Measurements from ENCODE around the gene CYTIP. TPM values are rescaled to one million over a fixed set of nuclear protein-coding genes. Genes with fewer than 3 reads are reported as not detected.
"Not testable (repeated sequence)": the region's sequence is repeated elsewhere in the genome, so short reads cannot be mapped to it uniquely, and the experiment has no call there.

Gene CYTIP
- total RNA-seq, 1 donor from 2014 or later = 0.54 TPM

GRCh38 chr2:157414050-157414449 lies 29.8 kb downstream of the CYTIP start:
- Histone ChIP-seq H3F3A (ENCODE audit: low read depth) (no peaks in the 10 kb centered on the region), H3K79me2 (ENCODE audit: low read depth) (no peaks in the 10 kb centered on the region), H3K4me2 (no peak overlapping the region), H3K9ac (no peak overlapping the region), H3K9me3 (ENCODE audit: low read depth) (no peaks in the 10 kb centered on the region), H3K4me3 (no peak overlapping the region), H3K4me1 (no peaks in the 10 kb centered on the region), H3K36me3 (no peaks in the 10 kb centered on the region), H2AFZ (replicated peaks) (no peak overlapping the region), H3K27ac (no peak overlapping the region), H4K20me1 (ENCODE audit: low read depth) (no peaks in the 10 kb centered on the region), H3K27me3 (no peaks in the 10 kb centered on the region)
- Mint-ChIP-seq H3K4me3 (no peak overlapping the region), H3K27ac (no peak overlapping the region), H3K27me3 (ENCODE audit: insufficient read depth, low read depth) (no peaks in the 10 kb centered on the region), H3K4me1 (no peaks in the 10 kb centered on the region), H3K36me3 (no peaks in the 10 kb centered on the region), H3K9me3 (no peaks in the 10 kb centered on the region)
- no peak for DNase-seq (ENCODE audit: low spot score)
- TF ChIP-seq CTCF (IDR thresholded peaks at IDR 0.05) (no peak), EZH2 (IDR thresholded peaks at IDR 0.05) (no peak), EZH2phosphoT487 (IDR thresholded peaks at IDR 0.05) (no peak)

- DNase-seq (ENCODE audit: low spot score) = no peak
- no peaks in the 10 kb centered on the region for H4K20me1 ChIP-seq (ENCODE audit: low read depth)
- no peaks in the 10 kb centered on the region for H3K4me1 Mint-ChIP-seq
- H3K4me3 Mint-ChIP-seq = no peak overlapping the region
- no peak overlapping the region for H3K4me2 ChIP-seq
- H3K79me2 ChIP-seq (ENCODE audit: low read depth) = no peaks in the 10 kb centered on the region
- no peaks in the 10 kb centered on the region for H3K4me1 ChIP-seq
- H2AFZ ChIP-seq (replicated peaks) = no peak overlapping the region
- no peak overlapping the region for H3K27ac Mint-ChIP-seq
- no peaks in the 10 kb centered on the region for H3K27me3 ChIP-seq
- no peaks in the 10 kb centered on the region for H3K9me3 Mint-ChIP-seq
- no peaks in the 10 kb centered on the region for H3K9me3 ChIP-seq (ENCODE audit: low read depth)
- TF ChIP-seq EZH2 (IDR thresholded peaks at IDR 0.05) (no peak), EZH2phosphoT487 (IDR thresholded peaks at IDR 0.05) (no peak), CTCF (IDR thresholded peaks at IDR 0.05) (no peak)
- no peaks in the 10 kb centered on the region for H3F3A ChIP-seq (ENCODE audit: low read depth)
- no peak overlapping the region for H3K4me3 ChIP-seq
- no peak overlapping the region for H3K9ac ChIP-seq
- H3K27ac ChIP-seq = no peak overlapping the region
- no peaks in the 10 kb centered on the region for H3K36me3 Mint-ChIP-seq
- no peaks in the 10 kb centered on the region for H3K36me3 ChIP-seq
- H3K27me3 Mint-ChIP-seq (ENCODE audit: insufficient read depth, low read depth) = no peaks in the 10 kb centered on the region
Measured at GRCh38 chr2:157413326-157414035, 30.4 kb downstream of the CYTIP start.

- no peak overlapping the region for H3K4me3 ChIP-seq
- H2AFZ ChIP-seq (replicated peaks) = no peak overlapping the region
- H3F3A ChIP-seq (ENCODE audit: low read depth) = no peaks in the 10 kb centered on the region
- Mint-ChIP-seq H3K27me3 (ENCODE audit: insufficient read depth, low read depth) (no peaks in the 10 kb centered on the region), H3K27ac (no peak overlapping the region), H3K36me3 (no peaks in the 10 kb centered on the region), H3K9me3 (no peaks in the 10 kb centered on the region), H3K4me3 (no peak overlapping the region), H3K4me1 (no peaks in the 10 kb centered on the region)
- H3K79me2 ChIP-seq (ENCODE audit: low read depth) = no peaks in the 10 kb centered on the region
- no peaks in the 10 kb centered on the region for H3K27me3 ChIP-seq
- no peaks in the 10 kb centered on the region for H3K36me3 ChIP-seq
- TF ChIP-seq CTCF (IDR thresholded peaks at IDR 0.05) (no peak), EZH2 (IDR thresholded peaks at IDR 0.05) (no peak), EZH2phosphoT487 (IDR thresholded peaks at IDR 0.05) (no peak)
- no peak overlapping the region for H3K27ac ChIP-seq
- H3K9ac ChIP-seq = no peak overlapping the region
- no peaks in the 10 kb centered on the region for H3K4me1 ChIP-seq
- H3K9me3 ChIP-seq (ENCODE audit: low read depth) = no peaks in the 10 kb centered on the region
- DNase-seq (ENCODE audit: low spot score) = no peak
- H3K4me2 ChIP-seq = no peak overlapping the region
- H4K20me1 ChIP-seq (ENCODE audit: low read depth) = no peaks in the 10 kb centered on the region
Measured at GRCh38 chr2:157411624-157412336, 32.1 kb downstream of the CYTIP start.

- H3K4me3 ChIP-seq; H3K4me3 Mint-ChIP-seq; H3F3A ChIP-seq (ENCODE audit: low read depth); H3K79me2 ChIP-seq (ENCODE audit: low read depth); H3K4me2 ChIP-seq; H4K20me1 ChIP-seq (ENCODE audit: low read depth); H3K4me1 Mint-ChIP-seq; H3K36me3 ChIP-seq; H3K27me3 Mint-ChIP-seq (ENCODE audit: insufficient read depth, low read depth); H3K9me3 ChIP-seq (ENCODE audit: low read depth); H3K9ac ChIP-seq; DNase-seq (ENCODE audit: low spot score); H2AFZ ChIP-seq (replicated peaks); H3K4me1 ChIP-seq; H3K36me3 Mint-ChIP-seq; H3K27ac Mint-ChIP-seq; H3K27me3 ChIP-seq; H3K9me3 Mint-ChIP-seq; H3K27ac ChIP-seq: not testable (repeated sequence)
Measured at GRCh38 chr2:157405398-157405797, 38.5 kb downstream of the CYTIP start.
